HG02981 (cell line): ENCODE results near the gene TMEM184A.

Source experiments
- ATAC-seq: cut with Tn5 transposase; IDR thresholded peaks from one replicate; pipeline ENCODE4 v1.9.1; 2021; ENCODE audit warnings: mild to moderate bottlenecking, moderate library complexity; ENCODE audit not compliant: unreplicated experiment

Gene TMEM184A

DNA sequence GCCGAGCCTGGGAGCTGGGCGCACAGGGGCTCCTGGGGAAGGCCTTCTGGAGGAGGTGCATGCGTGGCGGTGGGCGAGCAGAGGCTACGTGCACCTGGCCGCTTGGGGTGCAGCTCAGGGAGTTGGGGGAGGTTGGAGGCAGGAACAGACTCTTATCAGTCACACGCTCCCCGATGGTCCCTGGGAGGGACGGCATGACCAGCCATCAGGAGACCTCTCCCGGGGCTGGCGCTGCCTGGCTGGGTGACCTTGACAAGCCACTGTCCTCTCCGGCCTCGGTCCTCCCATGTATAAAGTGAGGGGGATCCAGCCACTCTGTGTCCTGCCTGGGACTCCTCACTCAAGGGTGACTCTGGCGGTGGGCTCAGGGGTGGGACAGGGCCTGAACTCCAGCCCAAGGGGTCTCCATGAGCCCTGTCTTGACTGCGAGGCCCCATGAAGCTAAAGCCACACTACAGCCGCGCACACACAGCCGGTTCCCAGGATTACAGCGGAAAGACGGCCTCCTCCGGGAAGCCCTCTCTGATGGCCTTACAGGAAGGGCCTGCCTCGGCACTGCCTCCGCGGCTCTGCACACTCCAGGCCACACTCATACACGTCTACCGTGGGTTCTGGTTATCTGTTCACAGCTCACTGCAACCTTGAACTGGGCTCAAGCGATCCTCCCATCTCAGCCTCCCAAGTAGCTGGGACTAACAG is 2.3 kb downstream of the TMEM184A start:
- ATAC-seq: no peak

DNA sequence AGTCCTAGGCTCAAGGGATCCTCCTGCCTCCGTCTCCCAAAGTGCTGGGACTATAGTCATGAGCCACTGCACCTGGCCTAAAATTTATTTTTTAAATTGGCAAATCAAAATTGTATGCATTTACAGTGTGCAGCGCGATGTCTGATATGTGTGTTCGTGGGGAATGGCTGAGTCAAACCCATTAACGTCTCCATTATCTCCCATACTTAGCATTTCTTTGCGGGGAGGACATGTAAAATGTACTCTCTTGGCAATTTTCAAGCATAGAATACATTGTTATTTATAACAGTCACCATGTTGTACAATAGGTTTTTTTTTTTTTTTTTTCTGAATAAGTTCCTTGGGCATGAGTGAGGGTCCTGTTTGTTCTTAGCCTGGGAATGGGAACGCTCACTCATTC is 3.8 kb downstream of the TMEM184A start:
- no peak for ATAC-seq

DNA sequence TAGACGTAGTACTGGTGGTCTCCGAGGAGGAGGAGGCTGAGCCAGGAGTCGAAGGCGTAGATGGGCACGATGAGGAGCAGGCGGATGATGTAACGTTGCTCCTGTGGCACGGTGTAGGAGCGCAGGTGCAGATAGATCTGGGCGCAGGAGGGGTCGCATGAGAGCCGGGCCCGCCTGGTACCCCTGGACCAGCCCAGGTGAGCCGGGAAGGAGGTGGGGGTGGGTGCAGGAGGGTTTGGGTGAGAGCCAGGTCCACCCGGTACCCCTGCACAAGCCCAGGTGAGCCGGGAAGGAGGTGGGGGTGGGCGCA is 5.2 kb downstream of the TMEM184A start:
- ATAC-seq: no peak

DNA sequence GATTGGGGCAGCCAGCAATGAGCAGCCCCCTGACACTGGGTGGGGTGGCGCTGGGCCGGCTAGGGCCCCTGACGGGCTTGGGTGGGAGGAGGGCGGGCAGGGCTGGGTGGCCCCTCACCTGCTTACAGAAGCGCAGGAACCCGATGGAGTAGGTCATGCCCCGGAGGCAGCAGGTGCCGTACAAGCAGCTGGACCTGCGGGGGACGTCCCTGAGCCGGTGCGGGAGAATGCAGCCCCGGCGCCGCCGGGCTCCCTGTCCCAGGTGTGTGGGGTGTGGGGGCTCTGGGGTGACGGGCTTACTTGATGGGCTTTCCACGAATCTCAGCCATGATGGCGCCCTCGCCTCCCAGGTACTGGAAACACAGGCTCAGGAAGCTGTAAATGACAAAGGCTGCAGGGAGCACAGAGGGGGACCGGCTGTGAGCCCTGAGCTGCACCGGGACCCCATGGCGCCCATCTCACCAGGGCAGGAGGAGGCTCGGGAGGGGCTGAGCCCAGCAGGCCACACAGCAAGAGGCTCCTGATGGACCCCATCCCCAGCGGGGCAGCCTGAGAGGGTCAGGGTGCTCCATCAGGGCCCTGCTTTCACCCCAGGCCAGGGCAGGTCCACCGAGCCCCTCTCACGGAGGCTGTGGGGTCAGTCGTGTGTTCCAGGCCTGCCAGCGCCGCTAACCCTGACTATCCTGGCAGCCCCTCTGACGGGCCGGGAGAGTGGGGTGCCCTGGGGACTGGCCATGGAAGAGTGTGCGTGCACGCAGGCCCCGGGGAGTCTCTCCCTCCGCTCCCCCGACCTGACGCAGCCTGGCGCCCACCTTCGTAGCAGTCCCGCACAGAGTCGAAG is 5.8 kb downstream of the TMEM184A start:
- no peak for ATAC-seq

DNA sequence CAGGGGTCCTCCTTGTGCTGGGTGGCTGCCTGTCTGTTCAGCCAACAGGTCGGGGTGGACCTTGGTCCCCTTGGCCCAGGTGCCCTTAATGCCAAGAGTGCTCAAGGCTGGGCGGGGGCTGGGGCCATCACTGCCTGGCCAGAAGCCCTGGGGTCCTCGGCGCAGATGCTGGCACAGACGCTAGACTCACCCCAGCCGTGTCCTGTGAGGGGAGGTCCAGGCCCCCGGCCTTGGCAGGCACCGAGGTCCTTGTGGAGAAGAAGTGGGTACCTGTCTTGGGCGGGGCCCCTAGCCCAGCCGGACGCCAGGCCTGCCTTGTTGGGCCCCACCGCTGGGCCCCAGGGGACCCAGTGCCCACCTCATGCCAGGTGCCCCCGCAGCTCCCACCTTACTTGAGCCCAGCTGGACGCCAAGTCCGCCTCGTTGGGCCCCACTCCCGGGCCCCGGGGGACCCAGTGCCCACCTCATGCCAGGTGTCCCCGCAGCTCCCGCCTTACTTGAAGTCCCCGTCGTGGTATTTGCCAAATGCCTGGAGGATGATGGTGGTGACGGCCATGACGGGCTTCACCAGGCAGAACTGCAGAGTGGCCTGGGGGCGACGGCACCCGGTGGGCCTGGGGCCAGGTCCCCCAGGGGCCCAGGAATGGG is 6.5 kb downstream of the TMEM184A start:
- ATAC-seq: no peak

DNA sequence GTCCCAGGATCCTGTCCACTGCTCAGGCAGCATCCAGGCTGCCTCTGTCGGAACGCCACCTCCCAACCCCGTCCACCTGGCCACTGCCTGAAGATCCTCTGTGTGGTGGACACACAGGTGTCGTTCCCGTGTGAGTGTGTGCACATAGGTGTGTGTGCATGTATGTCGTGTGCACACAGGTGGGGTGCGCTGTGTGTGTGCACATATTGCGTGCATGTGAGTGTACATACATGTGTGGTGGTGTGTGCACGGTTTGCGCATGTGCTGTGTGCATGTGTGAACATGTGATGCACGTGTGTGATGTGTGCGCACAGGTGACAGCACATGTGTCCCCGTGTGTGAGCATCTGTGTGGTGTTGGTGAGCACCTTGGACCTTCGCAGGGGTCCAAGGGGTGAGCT is 7.1 kb downstream of the TMEM184A start:
- ATAC-seq: no peak

DNA sequence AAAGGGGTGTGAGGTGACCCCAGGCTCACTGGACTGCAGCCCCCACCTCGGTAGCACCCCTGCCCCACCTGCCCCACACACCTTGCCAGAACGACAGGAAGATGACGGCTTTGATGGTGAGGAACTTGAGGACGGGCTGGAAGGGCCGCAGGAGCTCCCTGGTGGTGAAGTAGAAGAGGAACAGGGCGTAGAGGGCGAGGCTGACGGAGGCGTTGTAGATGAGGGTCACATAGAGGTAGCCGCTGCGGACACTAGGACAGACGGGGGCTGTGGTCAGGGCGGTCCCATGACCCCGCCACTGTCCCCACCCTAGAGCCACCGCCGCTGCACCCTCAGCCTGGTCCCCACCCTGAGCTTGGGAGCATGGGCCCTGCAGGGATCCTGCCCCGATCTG is 7.6 kb downstream of the TMEM184A start:
- no peak for ATAC-seq

DNA sequence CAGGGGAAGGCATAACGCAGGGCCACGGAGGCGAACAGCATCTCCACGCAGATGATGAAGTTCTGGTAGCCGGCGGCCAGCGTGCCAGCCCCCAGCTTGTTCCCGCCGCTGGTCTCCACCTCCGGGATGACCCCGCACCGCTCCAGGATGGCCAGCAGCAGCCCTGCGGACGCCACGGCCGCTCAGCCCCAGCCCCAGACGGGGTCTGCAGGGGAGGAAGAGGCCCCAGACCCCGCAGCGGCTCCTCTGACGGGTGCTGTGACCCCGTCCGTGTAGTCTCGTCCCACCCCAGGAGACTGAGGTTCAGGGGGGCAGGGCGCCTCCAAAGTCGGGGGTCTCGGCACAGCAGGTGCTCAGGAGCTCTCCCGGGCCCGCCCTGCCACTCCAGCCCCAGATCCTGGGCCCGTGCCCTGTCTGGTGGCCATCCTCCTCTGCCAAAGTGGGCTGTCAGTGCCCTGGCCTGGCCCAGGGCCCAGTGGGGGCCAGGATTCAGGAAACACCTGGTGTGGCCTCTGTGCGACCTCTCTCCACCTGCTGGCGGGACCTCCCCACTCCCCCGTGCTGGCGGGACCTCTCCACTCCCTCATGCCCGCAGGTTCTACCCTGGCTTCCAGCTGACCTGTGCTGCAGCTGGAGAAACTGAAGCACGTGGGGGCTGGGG is 8.1 kb downstream of the TMEM184A start:
- ATAC-seq: no peak

DNA sequence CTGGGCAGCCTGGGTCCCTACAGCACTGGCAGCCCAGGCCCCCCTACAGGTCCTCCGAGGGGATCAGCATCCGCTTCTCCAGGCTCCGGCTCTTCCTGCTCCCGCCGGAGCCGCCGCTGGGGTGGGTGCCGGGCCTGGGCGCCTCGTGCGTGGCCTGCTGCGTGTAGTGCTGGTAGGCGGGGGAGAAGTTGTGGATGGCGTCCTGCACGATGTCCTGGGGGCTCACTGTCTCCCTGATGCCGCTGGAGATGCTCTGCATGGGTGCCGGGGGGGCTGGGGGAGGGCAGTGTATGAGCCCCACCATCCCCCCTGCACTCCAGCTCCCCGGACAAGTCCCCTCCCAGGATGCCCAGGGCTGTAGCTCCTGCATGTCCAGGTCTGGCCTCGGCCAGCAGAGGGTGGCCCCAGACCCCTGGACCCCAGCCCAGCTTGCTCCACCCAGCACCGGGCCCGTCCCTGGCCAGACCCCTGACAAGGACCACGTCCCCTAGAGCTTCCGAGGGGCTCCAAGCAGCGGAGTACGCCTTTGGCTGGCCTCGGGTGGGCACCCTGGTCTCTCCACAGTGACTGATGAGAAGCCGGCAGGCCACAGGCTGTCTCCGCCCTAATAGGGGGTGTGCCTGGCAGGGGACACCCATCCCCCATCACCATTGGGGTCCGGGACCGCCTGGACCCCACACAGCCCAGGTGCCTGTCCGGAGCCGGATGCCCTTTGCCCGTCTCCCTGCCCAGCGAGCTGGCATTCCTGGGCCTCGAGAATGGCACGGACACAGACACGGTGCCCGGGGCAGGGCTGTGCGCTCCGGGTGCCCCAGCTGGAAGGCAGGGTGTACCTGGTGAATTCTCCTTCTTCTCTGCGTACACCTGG is 8.9 kb downstream of the TMEM184A start:
- no peak for ATAC-seq

DNA sequence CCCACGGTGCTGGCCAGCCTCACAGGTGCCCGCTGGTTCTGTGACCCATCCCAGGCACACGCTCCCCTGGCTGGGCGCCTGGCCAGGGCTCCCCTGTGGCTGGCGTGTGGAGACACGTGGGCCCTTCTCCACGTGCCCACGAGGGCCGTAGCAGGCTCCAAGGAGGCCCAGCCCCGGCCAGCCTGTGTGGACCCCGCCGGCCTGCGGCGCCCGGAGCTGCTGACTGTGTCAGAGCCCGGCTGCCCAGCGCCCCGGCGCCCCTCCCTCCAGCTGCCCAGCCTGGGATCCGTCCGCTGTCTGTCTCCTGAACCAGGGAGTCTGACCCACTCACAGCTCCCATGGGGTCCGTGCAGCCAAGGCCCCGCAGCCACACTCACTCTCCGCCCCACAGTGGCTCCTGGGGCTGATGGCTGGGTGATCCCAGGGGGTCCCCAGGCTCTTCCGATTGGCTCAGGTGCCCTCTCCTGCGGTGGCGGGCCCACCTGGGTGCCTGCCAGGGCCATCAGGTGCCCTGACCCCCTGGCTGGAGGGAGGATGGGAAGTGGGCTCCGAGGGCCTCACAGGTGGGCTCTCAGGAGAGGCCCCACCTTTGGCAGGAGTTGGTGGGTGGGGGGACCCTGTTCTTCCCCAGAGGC is 9.6 kb downstream of the TMEM184A start:
- no peak for ATAC-seq

DNA sequence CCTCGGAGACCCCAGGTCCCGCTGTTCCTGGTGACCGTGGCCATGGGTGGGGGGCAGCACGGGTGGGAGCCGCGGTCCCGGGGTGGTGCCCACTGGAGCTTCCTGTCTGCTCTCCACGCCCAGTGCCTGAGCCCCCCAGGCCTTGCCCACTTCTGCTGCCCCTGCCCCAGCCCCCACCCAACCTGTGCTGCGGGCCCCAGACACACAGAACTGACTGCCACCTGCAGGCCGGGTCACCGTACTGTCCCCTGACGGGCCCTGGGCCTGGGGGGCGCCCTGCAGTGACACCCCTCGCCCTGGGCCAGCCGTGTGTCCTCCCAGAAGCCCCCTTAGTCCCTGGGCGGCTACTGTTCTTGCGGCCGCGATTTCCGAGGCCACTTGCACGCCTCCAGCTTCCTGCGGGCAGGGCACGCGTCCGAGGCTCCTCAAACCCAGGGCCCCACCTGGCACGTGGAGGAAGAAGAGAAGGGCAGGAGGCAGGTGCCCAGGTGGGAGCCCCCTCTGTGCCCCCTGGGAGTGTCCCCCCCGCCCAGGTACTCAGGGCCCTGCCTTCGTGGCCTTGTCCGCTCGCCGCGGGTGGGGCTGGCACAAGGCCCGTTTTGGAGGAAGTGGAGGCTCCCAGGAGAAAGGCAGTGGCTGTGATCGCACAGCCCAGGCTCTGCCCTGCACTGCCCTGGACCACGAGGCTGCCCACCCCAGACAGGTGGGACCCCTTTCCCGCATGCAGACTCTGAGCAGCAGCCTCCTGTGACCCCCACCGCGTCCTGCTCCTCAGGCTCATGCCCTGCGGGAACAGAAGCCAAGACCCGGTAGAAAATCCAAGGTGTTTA is 10.4 kb downstream of the TMEM184A start:
- no peak for ATAC-seq

DNA sequence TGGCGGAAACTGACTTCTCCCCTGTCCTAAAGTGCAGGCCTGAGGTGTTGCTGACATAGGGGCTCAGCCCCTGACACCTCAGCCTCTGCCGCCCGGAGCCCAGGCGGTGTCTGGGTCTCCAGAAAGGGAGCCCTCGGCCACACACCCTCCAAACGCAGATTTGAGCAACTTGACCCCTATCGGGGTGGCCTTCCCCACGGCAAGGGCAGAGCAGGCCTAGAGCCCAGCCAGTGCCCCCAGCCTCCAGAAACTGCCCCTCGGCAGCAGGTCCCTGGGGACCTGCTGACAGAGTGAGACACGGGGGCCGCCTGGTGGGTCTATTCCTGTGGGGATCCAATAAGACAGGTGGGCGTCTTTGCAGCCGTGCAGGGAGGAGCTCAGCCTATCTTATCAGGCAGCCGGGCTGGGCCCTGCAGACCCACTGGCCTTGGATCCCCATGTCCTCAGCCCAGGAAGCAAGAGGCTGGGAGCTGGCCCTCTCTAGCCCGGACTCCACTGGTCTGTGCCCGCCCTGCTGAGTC is 11.0 kb downstream of the TMEM184A start:
- ATAC-seq: no peak

DNA sequence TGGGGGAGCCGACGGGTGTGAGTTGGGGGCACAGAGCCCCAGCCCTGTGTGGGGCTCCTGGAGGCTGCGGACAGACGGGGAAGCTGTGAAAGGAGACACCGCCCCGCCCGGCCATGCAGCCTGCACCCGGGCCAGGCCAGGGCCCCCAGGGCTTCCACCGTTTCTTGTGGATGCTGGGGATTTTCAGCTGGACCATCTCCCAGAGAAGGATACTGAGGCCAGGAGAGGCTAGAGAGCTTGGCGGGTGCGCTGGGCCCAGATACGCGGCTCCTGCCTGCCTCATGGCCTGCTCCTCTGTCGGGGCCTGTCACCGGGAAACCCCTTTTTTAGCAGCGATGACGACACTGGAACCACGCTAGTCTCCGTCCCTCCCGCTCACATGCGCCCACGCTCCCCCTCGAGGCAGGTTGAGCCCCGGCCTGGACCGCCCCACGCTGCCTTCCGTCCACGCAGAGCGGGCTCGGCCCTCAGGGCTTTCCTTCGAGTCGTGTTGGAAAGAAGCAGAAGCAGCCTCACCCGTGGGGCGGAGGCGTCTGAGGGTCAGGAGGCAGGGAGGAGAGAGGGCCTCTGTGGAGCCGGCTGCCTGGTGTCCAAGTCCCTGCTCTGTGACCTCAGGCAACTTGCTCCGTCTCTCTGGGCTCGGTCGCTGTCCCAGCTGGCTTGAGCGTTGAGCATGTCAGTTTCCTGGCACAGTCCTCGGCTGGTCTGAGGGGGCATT is 11.7 kb downstream of the TMEM184A start:
- ATAC-seq: no peak

DNA sequence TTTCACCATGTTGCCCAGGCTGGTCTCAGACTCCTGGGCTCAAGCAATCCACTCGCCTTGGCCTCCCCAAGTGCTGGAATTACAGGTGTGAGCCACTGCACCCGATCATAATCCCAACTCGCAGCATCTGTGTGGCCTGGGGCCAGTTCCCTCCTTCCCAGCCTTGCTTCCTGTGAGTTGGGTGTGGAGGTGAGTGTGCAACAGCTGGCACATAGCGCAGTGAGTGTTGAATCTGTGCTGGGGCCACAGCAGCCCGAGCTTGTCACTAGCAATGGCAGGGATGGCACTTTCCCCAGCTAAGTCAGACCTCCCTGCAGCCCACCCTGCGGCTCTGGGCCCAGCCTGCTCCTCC is 12.2 kb downstream of the TMEM184A start:
- ATAC-seq: no peak

DNA sequence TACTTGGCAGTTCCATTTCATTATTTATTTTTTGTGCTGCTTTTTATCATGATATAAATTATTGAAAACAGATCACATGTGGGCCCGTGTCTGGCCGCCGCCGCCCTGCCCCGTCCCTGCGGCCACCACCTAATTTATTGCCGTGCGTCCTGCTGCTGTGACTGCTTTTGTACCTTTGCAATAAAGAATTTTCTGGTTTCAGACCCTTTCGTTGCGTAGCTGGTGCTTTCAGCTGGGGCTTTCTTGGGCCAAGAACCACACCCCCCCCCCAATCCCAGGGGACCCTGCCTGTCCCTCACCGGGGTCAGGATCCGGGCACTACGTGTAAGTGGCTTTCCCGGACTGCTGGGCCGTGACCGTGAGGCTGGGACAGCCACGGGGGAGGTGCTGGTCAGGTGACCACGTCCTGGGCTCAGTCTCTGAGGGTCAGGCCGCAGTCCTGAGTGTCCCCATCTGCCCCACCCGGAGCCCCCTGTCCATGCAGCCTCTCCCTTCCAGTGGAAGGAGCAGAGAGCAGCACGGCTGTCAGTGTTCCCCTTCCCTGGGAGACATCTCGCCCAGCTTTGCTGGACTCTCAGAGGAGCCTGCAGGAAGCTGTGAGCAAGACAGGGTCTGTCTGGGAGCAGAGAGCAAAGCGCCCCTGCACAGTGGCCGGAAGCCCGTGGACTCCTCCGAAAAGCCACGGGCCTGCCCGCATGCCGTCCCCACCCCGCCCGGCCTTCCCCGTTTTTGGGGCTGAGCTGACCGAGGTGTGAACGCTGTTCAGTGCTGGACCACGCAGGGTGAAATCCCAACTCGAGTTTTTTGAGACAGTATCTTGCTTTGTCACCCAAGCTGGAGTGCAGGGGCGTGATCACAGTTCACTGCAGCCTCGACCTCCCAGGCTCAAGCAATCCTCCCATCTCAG is 12.9 kb downstream of the TMEM184A start:
- no peak for ATAC-seq

DNA sequence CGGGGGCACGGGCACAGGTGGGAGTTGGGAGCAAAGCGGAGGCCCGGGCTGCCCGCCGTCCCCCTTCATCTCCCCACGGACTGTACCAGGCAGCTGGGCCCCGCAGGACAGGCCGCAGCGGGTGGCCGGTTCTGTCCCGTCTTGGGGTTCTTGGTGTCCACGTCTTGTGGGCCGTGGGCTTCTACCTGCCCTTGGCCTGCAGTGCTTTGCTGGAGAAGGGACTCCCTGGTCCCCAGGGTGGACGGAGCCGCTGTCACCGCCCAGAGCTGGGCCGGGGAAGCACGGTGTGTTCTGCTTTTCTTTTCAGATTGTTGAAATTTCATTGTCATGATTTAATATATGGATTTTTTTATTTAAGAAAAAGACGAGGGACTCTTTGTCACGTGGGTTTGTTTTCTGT is 13.7 kb downstream of the TMEM184A start:
- no peak for ATAC-seq

DNA sequence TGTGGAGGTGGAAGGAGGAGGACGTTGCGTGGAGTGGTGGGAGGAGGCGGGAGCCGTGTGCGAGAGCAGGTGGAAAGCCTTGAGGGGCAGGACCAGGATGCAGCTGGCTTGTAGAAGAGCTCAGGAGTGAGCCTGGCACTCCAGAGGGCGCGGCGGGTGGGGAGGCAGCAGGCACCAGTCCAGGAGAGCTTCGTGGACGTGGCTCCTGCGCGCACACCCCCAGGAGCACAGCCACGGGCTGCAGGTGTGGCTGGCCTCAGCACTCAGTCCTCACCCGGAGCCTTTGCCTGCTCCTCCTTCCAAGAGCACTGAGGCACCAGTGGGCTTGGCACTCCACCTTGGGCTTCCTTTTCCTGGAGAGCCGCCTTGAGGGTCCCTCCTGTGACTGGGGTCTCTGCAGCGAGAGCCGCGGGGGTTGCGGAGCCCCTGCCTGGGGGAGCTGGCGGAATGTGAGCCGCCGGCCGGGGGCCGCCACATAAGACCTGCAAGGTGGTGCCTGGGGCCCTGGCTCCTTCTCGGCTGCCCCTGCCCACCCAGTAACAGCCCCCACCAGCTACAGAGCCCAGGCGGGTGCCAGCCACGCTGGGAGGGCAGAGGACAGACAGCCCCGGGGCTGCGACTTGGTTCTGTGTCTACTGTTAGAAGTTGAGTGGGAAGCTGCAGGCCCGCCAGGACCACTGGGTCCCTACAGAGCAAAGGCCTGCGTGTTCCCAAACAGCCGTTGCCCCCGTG is 14.4 kb downstream of the TMEM184A start:
- ATAC-seq: no peak
